NCI-H526 (cell line): ENCODE results near the gene CDC14C.

Source experiments
- DNase-seq, 2 experiments: peaks; one replicate each; lab custom pipeline; 2025; lab: John Stamatoyannopoulos, UW

Gene CDC14C

GRCh38 chr7:48976253-48976652 is 51.9 kb downstream of the CDC14C start:
- DNase-seq = no peak

GRCh38 chr7:48976850-48977249 is 52.5 kb downstream of the CDC14C start:
- DNase-seq = no peak
